ENCODE measurements around the gene BST1. TPM values are rescaled to one million over a fixed set of nuclear protein-coding genes. Genes with fewer than 3 reads are reported as not detected.

BST1 gene
- total and polyA plus RNA-seq, 2 experiments from 2014 or later = 0.99 to 1.8 TPM

GRCh38 chr4:15674926-15675325, 27.9 kb upstream of the BST1 start (continued):
- TF ChIP-seq REST (IDR thresholded peaks at IDR 0.05; ENCODE audit: unreplicated experiment) = no peak

GRCh38 chr4:15675356-15675755, 27.5 kb upstream of the BST1 start:
- Histone ChIP-seq H3F3A (replicated peaks; ENCODE audit: low read depth) (no peaks in the 10 kb centered on the region), H3K4me3 (no peak overlapping the region), H3K36me3 (ENCODE audit: insufficient read depth) (no peaks in the 10 kb centered on the region), H3K4me2 (no peak overlapping the region), H3K27me3 (ENCODE audit: insufficient read depth) (no peaks in the 10 kb centered on the region), H3K9me2 (ENCODE audit: insufficient read depth) (no peaks in the 10 kb centered on the region), H2AFZ (no peak overlapping the region), H4K20me1 (replicated peaks; ENCODE audit: insufficient read depth) (peaks cover 13% of the 10 kb centered on the region; the same call in 1 of the 2 replicates), H3K4me1 (ENCODE audit: insufficient read depth) (peaks cover 30% of the 10 kb centered on the region), H3K79me2 (replicated peaks; ENCODE audit: insufficient read depth) (peaks cover 92% of the 10 kb centered on the region), H3K27ac (ENCODE audit: low read depth) (no peak overlapping the region)
- Mint-ChIP-seq H3K27me3 (ENCODE audit: insufficient read depth, low read depth, poor library complexity) (no peaks in the 10 kb centered on the region), H3K4me1 (peaks cover 25% of the 10 kb centered on the region), H3K9me3 (no peaks in the 10 kb centered on the region; the same call in 2 of the 3 replicates), H3K27ac (no peak overlapping the region), H3K4me3 (no peak overlapping the region), H3K36me3 (ENCODE audit: low read depth) (peaks cover 22% of the 10 kb centered on the region)
- no peak for TF ChIP-seq CREB1 (CRISPR knock-in tag; IDR thresholded peaks at IDR 0.05; ENCODE audit: low read depth)
- TF ChIP-seq CTCF (conservative IDR thresholded peaks at IDR 0.05; ENCODE audit: low read depth in 2 of 2) = peak in 1 of 2 experiments; percentile 22; a peak in 1 of 4 replicates
- DNase-seq (ENCODE audit: low spot score) (no peak), ATAC-seq (no peak)

GRCh38 chr4:15676039-15676438, 26.8 kb upstream of the BST1 start:
- DNase-seq (ENCODE audit: low spot score) (no peak), ATAC-seq (no peak)
- no peak overlapping the region; the same call in 1 of the 2 replicates for H3K27ac Mint-ChIP-seq
- H3K4me3 Mint-ChIP-seq = no peak overlapping the region
- H3K4me2 ChIP-seq = no peak overlapping the region
- H3K9me3 Mint-ChIP-seq = no peaks in the 10 kb centered on the region; the same call in 2 of the 3 replicates
- H3F3A ChIP-seq (replicated peaks; ENCODE audit: low read depth) = no peaks in the 10 kb centered on the region
- H3K9me2 ChIP-seq (ENCODE audit: insufficient read depth) = no peaks in the 10 kb centered on the region
- no peaks in the 10 kb centered on the region for H3K36me3 ChIP-seq (ENCODE audit: insufficient read depth)
- H3K27ac ChIP-seq (ENCODE audit: low read depth) = no peak overlapping the region; the same call in 1 of the 2 replicates
- no peaks in the 10 kb centered on the region for H3K27me3 Mint-ChIP-seq (ENCODE audit: insufficient read depth, low read depth, poor library complexity)
- H3K4me3 ChIP-seq = no peak overlapping the region
- peaks cover 25% of the 10 kb centered on the region for H3K4me1 Mint-ChIP-seq
- peaks cover 13% of the 10 kb centered on the region; the same call in 1 of the 2 replicates for H4K20me1 ChIP-seq (replicated peaks; ENCODE audit: insufficient read depth)
- peaks cover 93% of the 10 kb centered on the region for H3K79me2 ChIP-seq (replicated peaks; ENCODE audit: insufficient read depth)
- peaks cover 30% of the 10 kb centered on the region for H3K4me1 ChIP-seq (ENCODE audit: insufficient read depth)
- peaks cover 22% of the 10 kb centered on the region for H3K36me3 Mint-ChIP-seq (ENCODE audit: low read depth)
- H3K27me3 ChIP-seq (ENCODE audit: insufficient read depth) = no peaks in the 10 kb centered on the region
- no peak overlapping the region for H2AFZ ChIP-seq
- TF ChIP-seq EZH2phosphoT487 (IDR thresholded peaks at IDR 0.05; ENCODE audit: unreplicated experiment) = no peak
- TF ChIP-seq EZH2 (IDR thresholded peaks at IDR 0.05; ENCODE audit: low read depth, unreplicated experiment) = no peak
- TF ChIP-seq ZNF114 (CRISPR knock-in tag; IDR thresholded peaks at IDR 0.05) = no peak
- TF ChIP-seq POLR2AphosphoS5 (IDR thresholded peaks at IDR 0.05; ENCODE audit: low read depth) = no peak
- no peak for TF ChIP-seq STAT1 (IDR thresholded peaks at IDR 0.05; ENCODE audit: unreplicated experiment)
- no peak for TF ChIP-seq CREB1 (CRISPR knock-in tag; IDR thresholded peaks at IDR 0.05; ENCODE audit: low read depth)
- TF ChIP-seq ETS1 (IDR thresholded peaks at IDR 0.05) = no peak
- TF ChIP-seq REST (IDR thresholded peaks at IDR 0.05; ENCODE audit: unreplicated experiment) = no peak
- no peak for TF ChIP-seq NANOG (IDR thresholded peaks at IDR 0.05; ENCODE audit: borderline replicate concordance)

Data from GM23338 (cell line).